COLO668 (cell line): ENCODE measurements around the gene CD84.
"Not testable (repeated sequence)": the region's sequence is repeated elsewhere in the genome, so short reads cannot be mapped to it uniquely, and the experiment has no call there.

ENCODE experiments used
- DNase-seq: peaks from one replicate; lab custom pipeline; 2025; ENCODE audit not compliant: unreplicated experiment; lab: John Stamatoyannopoulos, UW

Gene CD84

GRCh38 chr1:160579216-160579701 lies at the start of gene CD84:
CD84 (minus strand) TSS chr1:160579496; CDS start chr1:160579437, 59 bp downstream.
- no peak for DNase-seq

- no peak for DNase-seq
Measured at GRCh38 chr1:160628799-160629263, 49.5 kb upstream of the CD84 start.

- DNase-seq = not testable (repeated sequence)
Measured at GRCh38 chr1:160627677-160628289, 48.5 kb upstream of the CD84 start.

- DNase-seq = no peak
Measured at GRCh38 chr1:160626509-160627342, 47.4 kb upstream of the CD84 start.

- no peak for DNase-seq
Measured at GRCh38 chr1:160625725-160626498, 46.6 kb upstream of the CD84 start.

GRCh38 chr1:160625321-160625720 lies 46.0 kb upstream of the CD84 start:
- no peak for DNase-seq

GRCh38 chr1:160624464-160624863 lies 45.2 kb upstream of the CD84 start:
- DNase-seq = no peak

- no peak for DNase-seq
Measured at GRCh38 chr1:160623862-160624261, 44.6 kb upstream of the CD84 start.

- no peak for DNase-seq
Measured at GRCh38 chr1:160623227-160623633, 43.9 kb upstream of the CD84 start.

- DNase-seq = no peak
Measured at GRCh38 chr1:160622501-160623226, 43.4 kb upstream of the CD84 start.

- no peak for DNase-seq
Measured at GRCh38 chr1:160621633-160622413, 42.5 kb upstream of the CD84 start.

- DNase-seq = no peak
Measured at GRCh38 chr1:160620942-160621632, 41.8 kb upstream of the CD84 start.

GRCh38 chr1:160619742-160620277 lies 40.5 kb upstream of the CD84 start:
- DNase-seq = no peak

- DNase-seq = no peak
Measured at GRCh38 chr1:160618763-160619274, 39.5 kb upstream of the CD84 start.

GRCh38 chr1:160618327-160618726 lies 39.0 kb upstream of the CD84 start:
- DNase-seq = no peak

- no peak for DNase-seq
Measured at GRCh38 chr1:160615660-160616059, 36.4 kb upstream of the CD84 start.

- DNase-seq = no peak
Measured at GRCh38 chr1:160614410-160614809, 35.1 kb upstream of the CD84 start.

- DNase-seq = no peak
Measured at GRCh38 chr1:160612613-160613218, 33.4 kb upstream of the CD84 start.
